H1 (cell line): ENCODE data around the gene DTX2. TPM values are rescaled to one million over a fixed set of nuclear protein-coding genes. Genes with fewer than 3 reads are reported as not detected.
"Not testable (repeated sequence)": the region's sequence is repeated elsewhere in the genome, so short reads cannot be mapped to it uniquely, and the experiment has no call there.

Experiments used
- CTCF ChIA-PET: fragments of 300-600 bp; sonication (Branson Sonifier 250); formaldehyde crosslinking; loops from one replicate; lab custom pipeline; 2021; ENCODE audit not compliant: partially characterized antibody; lab: Charles Lee
- POLR2A ChIA-PET: fragments of 300-600 bp; sonication (Branson Sonifier 250); formaldehyde crosslinking; loops from one replicate; lab custom pipeline; 2021; ENCODE audit warnings: inconsistent platforms; ENCODE audit not compliant: partially characterized antibody; lab: Charles Lee
- DNase-seq, 2 experiments: peaks; one replicate each; pipeline versions ENCODE4 v3.0.0 to v3.0.0-alpha.2; 2010 to 2022; ENCODE audit warnings: low spot score in 2 of 2, low read depth in 1 of 2, mixed read lengths in 1 of 2
- FAIRE-seq: peaks from 2 replicates; lab custom pipeline; 2011; peaks lifted over from hg19 to GRCh38; lab: Jason Lieb, UNC
- H2AFZ ChIP-seq: 2 replicates; pipeline ENCODE4 v1.8.1; 2012; ENCODE audit warnings: low read length, inconsistent platforms
- H2AK5ac ChIP-seq: 2 replicates; pipeline ENCODE4 v1.6.1; 2013; ENCODE audit warnings: low read depth, low read length
- H2BK120ac ChIP-seq: replicated peaks from 2 replicates; pipeline ENCODE3; 2013; ENCODE audit warnings: low read depth, low read length, inconsistent platforms
- H2BK12ac ChIP-seq: 2 replicates; pipeline ENCODE4 v1.6.1; 2013; ENCODE audit warnings: low read depth, low read length
- H2BK15ac ChIP-seq: 2 replicates; pipeline ENCODE4 v1.6.1; 2013; ENCODE audit warnings: low read length
- H2BK20ac ChIP-seq: 2 replicates; pipeline ENCODE4 v1.6.1; 2013; ENCODE audit warnings: low read length
- H2BK5ac ChIP-seq: 2 replicates; pipeline ENCODE4 v1.6.1; 2013; ENCODE audit warnings: low read depth, low read length
- H3K14ac ChIP-seq: 2 replicates; pipeline ENCODE4 v1.6.1; 2013; ENCODE audit warnings: inconsistent platforms; ENCODE audit not compliant: insufficient read length
- H3K18ac ChIP-seq: 2 replicates; pipeline ENCODE4 v1.6.1; 2013; ENCODE audit warnings: low read length; ENCODE audit errors: extremely low read depth
- H3K23ac ChIP-seq: 2 replicates; pipeline ENCODE4 v1.6.1; 2013; ENCODE audit warnings: inconsistent platforms; ENCODE audit not compliant: insufficient read length
- H3K23me2 ChIP-seq: 2 replicates; pipeline ENCODE4 v1.6.1; 2013; ENCODE audit warnings: low read depth, low read length
- H3K27ac ChIP-seq: 2 replicates; pipeline ENCODE4 v1.6.1; 2011; ENCODE audit warnings: low read depth, low read length, inconsistent platforms
- H3K27me3 ChIP-seq, 4 experiments: replicated peaks in 1 of 4; 1 replicate in 1 of 4; 2 replicates in 3 of 4; pipeline versions ENCODE4 v1.6.1 to v1.8.1; 2011 to 2013; ENCODE audit warnings: low read length in 3 of 4, mild to moderate bottlenecking in 3 of 4, inconsistent platforms in 2 of 4, mixed read lengths in 2 of 4, moderate library complexity in 1 of 4; ENCODE audit not compliant: control insufficient read depth in 3 of 4, insufficient read depth in 3 of 4; ENCODE audit errors: extremely low read depth in 1 of 4
- H3K36me3 ChIP-seq, 4 experiments: 2 replicates each; pipeline versions ENCODE4 v1.6.1 to v1.8.1; 2011 to 2013; ENCODE audit warnings: mild to moderate bottlenecking in 4 of 4, low read length in 3 of 4, moderate library complexity in 2 of 4, control low read depth in 1 of 4, inconsistent platforms in 1 of 4; ENCODE audit not compliant: insufficient read depth in 4 of 4, control insufficient read depth in 2 of 4
- H3K4ac ChIP-seq: replicated peaks from 2 replicates; pipeline ENCODE3; 2013; ENCODE audit warnings: low read length, low read depth, mixed read lengths, inconsistent platforms; ENCODE audit not compliant: insufficient read length
- H3K4me1 ChIP-seq, 4 experiments: replicated peaks in 1 of 4; 1 replicate in 1 of 4; 2 replicates in 3 of 4; pipeline versions ENCODE4 v1.6.1 to v1.8.1; 2011 to 2013; ENCODE audit warnings: low read length in 3 of 4, inconsistent platforms in 2 of 4, mixed read lengths in 1 of 4; ENCODE audit not compliant: insufficient read depth in 4 of 4, control insufficient read depth in 3 of 4
- H3K4me2 ChIP-seq, 2 experiments: 2 replicates each; pipeline versions ENCODE4 v1.6.1 to v1.8.1; 2011 to 2013; ENCODE audit warnings: low read depth in 2 of 2, low read length in 2 of 2, control low read depth in 1 of 2, inconsistent platforms in 1 of 2, mild to moderate bottlenecking in 1 of 2; ENCODE audit not compliant: insufficient read depth in 1 of 2
- H3K4me3 ChIP-seq, 4 experiments: fragments of 200-600, 300-600 bp in 1 of 4; sonication (generic), shearing (Covaris generic), sonication (Bioruptor Twin) in 1 of 4; 2 replicates each; pipeline versions ENCODE4 v1.5.1 to v1.8.1; 2011 to 2016; ENCODE audit warnings: low read length in 4 of 4, low read depth in 3 of 4, control low read depth in 2 of 4, inconsistent platforms in 2 of 4, mild to moderate bottlenecking in 2 of 4, mixed read lengths in 1 of 4, moderate library complexity in 1 of 4; ENCODE audit not compliant: insufficient read depth in 2 of 4; ENCODE audit errors: extremely low read depth in 1 of 4
- H3K56ac ChIP-seq: replicated peaks from 2 replicates; pipeline ENCODE3; 2013; ENCODE audit warnings: low read depth, mild to moderate bottlenecking, mixed read lengths, low read length, inconsistent platforms; ENCODE audit not compliant: insufficient read length
- H3K79me1 ChIP-seq: 2 replicates; pipeline ENCODE4 v1.6.1; 2013; ENCODE audit warnings: low read depth, low read length, control low read depth
- H3K79me2 ChIP-seq, 2 experiments: 2 replicates each; pipeline versions ENCODE4 v1.6.1 to v1.8.1; 2012 to 2013; ENCODE audit warnings: low read length in 2 of 2, mild to moderate bottlenecking in 2 of 2, inconsistent platforms in 1 of 2; ENCODE audit not compliant: insufficient read depth in 2 of 2, control insufficient read depth in 1 of 2
- H3K9ac ChIP-seq, 4 experiments: replicated peaks in 1 of 4; 1 replicate in 1 of 4; 2 replicates in 3 of 4; pipeline versions ENCODE4 v1.6.1 to v1.8.1; 2011 to 2013; ENCODE audit warnings: low read depth in 3 of 4, low read length in 3 of 4, control low read depth in 2 of 4, mild to moderate bottlenecking in 2 of 4, moderate library complexity in 2 of 4, inconsistent platforms in 1 of 4; ENCODE audit errors: extremely low read depth in 1 of 4
- H3K9me3 ChIP-seq, 2 experiments: 2 replicates each; pipeline versions ENCODE4 v1.6.1 to v1.8.1; 2012 to 2013; ENCODE audit warnings: mild to moderate bottlenecking in 2 of 2, moderate library complexity in 2 of 2, control low read depth in 1 of 2, inconsistent platforms in 1 of 2, low read depth in 1 of 2, low read length in 1 of 2, mixed read lengths in 1 of 2; ENCODE audit not compliant: insufficient read depth in 2 of 2
- H4K20me1 ChIP-seq, 2 experiments: replicated peaks in 1 of 2; 2 replicates each; pipeline versions ENCODE3 to v1.8.1; 2011 to 2013; ENCODE audit warnings: inconsistent platforms in 2 of 2, low read length in 2 of 2, mild to moderate bottlenecking in 1 of 2; ENCODE audit not compliant: insufficient read depth in 2 of 2, control insufficient read depth in 1 of 2
- H4K5ac ChIP-seq: 2 replicates; pipeline ENCODE4 v1.6.1; 2013; ENCODE audit warnings: low read length, low read depth, mixed read lengths, inconsistent platforms; ENCODE audit not compliant: insufficient read length
- H4K8ac ChIP-seq: 2 replicates; pipeline ENCODE4 v1.8.0; 2013; ENCODE audit warnings: mild to moderate bottlenecking, moderate library complexity, low read length, inconsistent platforms; ENCODE audit not compliant: insufficient read depth; ENCODE audit errors: extremely low read depth
- H4K91ac ChIP-seq: replicated peaks from 2 replicates; pipeline ENCODE3; 2013; ENCODE audit warnings: low read length, mixed read lengths, inconsistent platforms; ENCODE audit not compliant: insufficient read length
- WGBS, 2 experiments: shearing (Covaris generic) in 1 of 2; methylation state at CpG; one replicate each; pipeline versions ENCODE4 v1.1.6 to v1.1.7; 2013 to 2015; ENCODE audit warnings: low lambda C conversion rate in 2 of 2, mixed read lengths in 2 of 2, inconsistent platforms in 1 of 2, low coverage in 1 of 2, missing lambda C conversion rate in 1 of 2; ENCODE audit not compliant: insufficient replicate concordance in 2 of 2, insufficient coverage in 1 of 2, insufficient read length in 1 of 2; ENCODE audit errors: extremely low coverage in 1 of 2, missing lambda C conversion rate in 1 of 2; 5-methylcytosine and 5-hydroxymethylcytosine counted together
- polyA plus RNA-seq, 7 experiments: library from polyadenylated mRNA; depleted of rRNA in 3 of 7; stranded (reverse) in 5 of 7; unstranded in 2 of 7; fragments of >200 nt in 5 of 7; fragments of 200-250 nt in 2 of 7; gene quantifications; 1 replicate in 5 of 7; 2 replicates in 1 of 7; 4 replicates in 1 of 7; pipeline versions ENCODE4 v1.2.1 to v1.2.3, GENCODE V29; 2011 to 2013; ENCODE audit warnings: missing spikeins in 2 of 7, mixed read lengths in 2 of 7
- total RNA-seq: library from RNA; stranded (reverse); fragmentation: NEBNext Ultra II Directional; extraction: Animal tissue kit (Norgen Biotek cat#: 25700); gene quantifications from 2 replicates; pipeline ENCODE4 v1.2.1, GENCODE V29; 2021

DTX2 gene
- total and polyA plus RNA-seq, 2 of the 8 experiments (the other 6 are each of a cell fraction or from before 2014, with no cell fraction given), result 37.4 to 59.1 TPM

DNA sequence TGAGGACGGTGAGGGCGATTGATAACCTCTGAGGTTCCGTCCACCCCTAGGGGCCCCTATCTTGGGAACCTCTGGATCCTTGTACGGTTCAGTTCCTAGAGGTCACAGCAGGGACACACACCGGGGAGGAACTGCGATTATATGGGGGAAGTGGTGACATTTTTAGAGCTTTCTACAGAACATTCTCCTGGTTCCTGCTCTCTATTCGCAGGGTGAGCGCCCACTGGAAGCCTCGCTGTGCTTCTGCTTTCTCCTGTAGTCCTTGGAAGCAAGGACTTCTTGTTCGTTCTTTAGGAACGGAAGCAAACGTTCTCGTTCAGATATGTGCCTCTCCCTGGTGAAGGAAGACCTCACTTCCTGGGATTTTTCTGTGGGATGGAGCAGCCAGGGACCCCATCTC is 26.5 kb downstream of the DTX2 start:
- H2BK15ac ChIP-seq, H4K5ac ChIP-seq, H3K56ac ChIP-seq, H2BK120ac ChIP-seq, H3K4me2 ChIP-seq, H2BK12ac ChIP-seq, H4K20me1 ChIP-seq, H3K36me3 ChIP-seq, H3K4me1 ChIP-seq, H3K23ac ChIP-seq, H3K18ac ChIP-seq, DNase-seq, H3K9ac ChIP-seq, H2BK20ac ChIP-seq, H3K14ac ChIP-seq, H4K91ac ChIP-seq, CTCF ChIA-PET, H3K79me2 ChIP-seq, H2BK5ac ChIP-seq, H3K79me1 ChIP-seq, POLR2A ChIA-PET, H3K4me3 ChIP-seq, H3K23me2 ChIP-seq, H3K4ac ChIP-seq, H3K27ac ChIP-seq, FAIRE-seq, H2AFZ ChIP-seq, H3K9me3 ChIP-seq, H3K27me3 ChIP-seq, H4K8ac ChIP-seq, H2AK5ac ChIP-seq: not testable (repeated sequence)
- WGBS, 2 experiments, result 0% methylated on average over 1 of the region's 13 CpGs; no CpG with 5 or more reads in 1 of the 2 experiments

DNA sequence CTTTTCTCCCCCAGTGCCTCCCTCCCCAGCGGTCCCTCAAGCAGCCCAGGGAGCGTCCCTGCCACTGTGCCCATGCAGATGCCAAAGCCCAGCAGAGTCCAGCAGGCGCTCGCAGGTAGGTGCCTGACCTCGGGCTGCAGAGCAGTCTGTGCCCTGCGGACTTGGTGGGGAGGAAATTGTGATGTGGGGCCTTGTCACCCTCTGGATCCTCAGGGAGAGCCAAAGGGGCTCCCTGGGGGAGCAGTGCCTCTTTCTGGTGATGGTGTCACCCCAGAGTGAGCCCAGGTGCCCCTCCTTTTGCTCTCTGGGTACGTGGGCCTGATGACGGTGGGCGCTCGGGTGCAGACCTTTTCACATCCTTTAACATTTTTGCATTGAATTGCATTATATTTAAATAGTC is 30.6 kb downstream of the DTX2 start:
- H3K4me3 ChIP-seq, CTCF ChIA-PET, H3K79me1 ChIP-seq, H2AFZ ChIP-seq, H2BK5ac ChIP-seq, H3K4me2 ChIP-seq, H3K79me2 ChIP-seq, H3K23ac ChIP-seq, H4K20me1 ChIP-seq, H4K91ac ChIP-seq, H3K9me3 ChIP-seq, H3K56ac ChIP-seq, H3K4ac ChIP-seq, H3K27ac ChIP-seq, H2AK5ac ChIP-seq, FAIRE-seq, H3K4me1 ChIP-seq, DNase-seq, H4K5ac ChIP-seq, H3K27me3 ChIP-seq, H2BK120ac ChIP-seq, H3K18ac ChIP-seq, H3K23me2 ChIP-seq, H3K14ac ChIP-seq, POLR2A ChIA-PET, H3K9ac ChIP-seq, H2BK20ac ChIP-seq, H2BK12ac ChIP-seq, H2BK15ac ChIP-seq, H3K36me3 ChIP-seq, H4K8ac ChIP-seq: not testable (repeated sequence)
- WGBS, 2 experiments, result no CpG with 5 or more reads among the region's 10 CpGs
